Measurements from ENCODE around the gene SYNJ2.
A peak's percentile ranks its signal among the peaks of the same experiment; 100 is the strongest.

Gene SYNJ2

DNA sequence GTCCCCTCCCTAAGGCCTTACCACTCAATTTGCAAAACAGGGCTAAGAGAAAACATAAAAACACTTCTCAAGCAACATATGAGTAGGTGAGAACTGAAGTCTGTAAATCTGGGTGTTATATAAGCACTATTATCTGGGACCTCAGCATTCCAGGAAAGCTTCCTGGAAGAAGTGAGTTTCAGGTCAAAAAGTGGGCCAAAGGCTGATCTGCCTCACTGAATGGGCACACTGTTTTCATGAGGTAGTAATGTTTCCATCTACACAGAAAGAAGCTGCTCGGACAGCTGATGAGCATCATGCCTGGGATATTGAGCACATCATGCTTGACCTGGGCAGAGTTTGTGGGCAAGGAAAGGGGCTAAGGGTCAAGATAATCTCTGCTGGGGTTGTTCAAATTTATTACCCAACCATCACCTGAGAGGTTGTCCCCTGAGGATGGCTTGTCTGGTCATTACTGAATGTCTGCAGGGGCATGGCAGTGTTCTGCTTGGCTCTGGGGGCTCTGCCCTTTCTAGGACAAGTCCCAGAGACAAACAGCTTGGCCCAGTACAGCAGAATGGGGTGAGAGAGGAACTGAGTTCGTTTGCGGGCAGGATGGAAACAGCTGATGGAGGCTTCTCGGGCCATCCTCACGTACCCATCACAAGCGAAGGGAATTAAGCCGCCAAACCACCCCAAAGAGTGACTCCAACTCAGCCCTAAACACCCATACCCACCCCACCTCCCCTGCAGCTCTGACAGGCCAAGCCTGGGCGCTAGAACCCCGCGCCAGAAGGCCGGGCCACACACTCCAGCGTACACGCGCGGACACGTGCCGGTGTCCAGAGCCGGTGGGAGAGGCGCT lies 1.2 kb upstream of the SYNJ2 start:
- no peak for DNase-seq

DNA sequence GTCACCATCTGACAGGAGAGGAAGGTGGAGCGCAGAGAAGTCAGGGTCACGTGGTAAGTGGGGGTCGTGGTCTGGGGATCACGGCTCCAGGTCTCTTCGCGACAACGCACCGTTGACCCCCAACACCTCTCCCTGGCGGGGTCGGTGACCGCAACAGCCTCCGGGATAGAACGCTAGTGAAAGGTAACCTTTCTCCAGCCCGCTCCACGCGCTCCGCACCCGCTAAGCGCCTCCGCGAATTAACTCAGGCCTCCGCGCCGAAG lies 600 bp upstream of the SYNJ2 start:
- no peak for DNase-seq

DNA sequence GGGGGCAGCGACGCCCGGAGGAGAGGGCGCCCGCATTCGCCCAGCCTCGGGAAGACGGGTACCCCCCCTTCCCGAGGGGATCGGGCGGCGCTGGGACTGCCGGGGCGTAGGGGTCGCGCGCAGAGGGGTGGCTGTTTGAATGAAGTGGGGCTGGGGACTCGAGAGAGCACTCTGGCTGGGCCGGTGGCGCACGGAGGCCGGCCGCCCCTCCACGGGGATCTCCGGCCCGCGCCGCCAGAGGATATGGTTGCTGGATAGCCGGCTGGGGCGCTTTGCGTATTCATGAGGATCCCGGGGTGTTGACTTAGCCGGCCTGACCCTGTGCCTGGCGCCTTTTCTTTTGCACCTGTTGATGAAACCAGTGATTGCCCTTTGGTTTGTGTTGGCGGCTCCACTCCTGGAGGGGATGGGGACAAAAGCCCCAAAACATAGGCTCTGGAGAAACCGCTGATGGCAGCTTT lies 469 bp downstream of the SYNJ2 start:
- DNase-seq = no peak

DNA sequence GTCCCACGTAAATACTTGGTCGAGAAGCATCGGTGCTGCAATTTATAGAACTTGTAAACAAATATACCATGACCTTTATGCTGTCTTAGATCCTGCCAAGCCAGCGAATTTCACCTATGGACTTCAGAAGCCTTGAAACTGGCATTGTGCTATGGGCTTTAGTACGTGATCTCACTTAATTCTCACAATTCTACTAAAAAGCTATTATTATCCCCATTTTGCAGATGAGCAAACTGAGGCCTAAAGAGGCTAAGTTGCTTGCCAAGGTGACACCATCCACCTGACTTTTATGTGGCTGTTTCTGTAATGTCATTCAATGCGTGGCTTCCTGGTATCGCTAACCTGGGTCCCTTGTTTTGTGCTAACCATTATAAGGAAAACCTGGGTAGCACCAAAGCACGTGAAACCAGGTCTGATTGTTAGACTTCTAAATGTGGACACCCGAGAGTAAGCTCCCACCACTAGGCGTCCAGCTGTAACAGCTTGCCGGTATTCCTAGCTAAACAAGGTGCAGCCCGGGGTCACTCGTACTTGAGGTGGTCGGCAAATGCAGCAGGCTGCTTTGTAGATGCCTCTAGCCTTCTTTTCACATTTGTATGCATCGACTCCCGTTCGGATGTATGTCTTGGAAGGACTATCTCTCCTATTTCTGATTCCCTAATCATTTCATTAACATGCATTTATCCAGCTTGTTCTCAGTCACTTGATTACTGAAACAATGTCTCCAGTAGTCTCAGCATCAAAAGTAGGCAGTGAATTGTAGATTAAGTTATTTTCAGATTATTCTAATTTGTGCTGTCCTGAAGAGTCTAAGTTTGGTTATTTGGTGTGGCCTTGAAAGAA lies 1.1 kb downstream of the SYNJ2 start:
- DNase-seq = no peak

DNA sequence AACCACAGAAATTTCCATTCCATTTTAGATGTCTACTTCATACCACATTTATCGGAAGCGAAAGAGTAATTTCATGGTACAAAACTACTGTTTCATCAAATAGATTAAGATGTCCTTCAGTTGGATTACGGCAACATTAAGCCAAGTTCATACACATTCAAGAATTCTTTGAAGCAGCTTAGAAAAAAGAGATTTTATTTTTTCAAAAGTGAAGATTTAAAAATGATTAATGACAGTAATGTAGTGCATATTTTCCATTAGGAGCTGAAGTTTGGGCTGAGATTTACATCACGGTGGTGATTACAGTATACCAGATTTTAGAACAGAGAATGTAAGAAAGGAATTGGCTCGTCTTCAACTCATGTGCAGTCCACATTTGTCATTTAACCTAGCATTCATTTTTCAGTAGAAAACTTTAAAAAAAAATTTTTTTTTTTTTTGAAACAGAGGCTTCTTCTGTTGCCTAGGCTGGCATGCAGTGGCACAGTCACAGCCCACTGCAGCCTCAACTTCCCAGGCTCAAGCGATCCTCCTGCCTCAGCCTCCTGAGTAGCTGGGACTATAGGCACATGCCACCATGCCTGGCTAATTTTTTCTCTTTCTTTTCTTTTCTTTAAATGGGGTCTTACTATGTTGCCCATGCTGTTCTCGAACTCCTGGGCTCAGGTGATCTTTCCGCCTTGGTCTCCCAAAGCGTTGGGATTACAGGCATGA lies 1.9 kb downstream of the SYNJ2 start:
- no peak for DNase-seq

DNA sequence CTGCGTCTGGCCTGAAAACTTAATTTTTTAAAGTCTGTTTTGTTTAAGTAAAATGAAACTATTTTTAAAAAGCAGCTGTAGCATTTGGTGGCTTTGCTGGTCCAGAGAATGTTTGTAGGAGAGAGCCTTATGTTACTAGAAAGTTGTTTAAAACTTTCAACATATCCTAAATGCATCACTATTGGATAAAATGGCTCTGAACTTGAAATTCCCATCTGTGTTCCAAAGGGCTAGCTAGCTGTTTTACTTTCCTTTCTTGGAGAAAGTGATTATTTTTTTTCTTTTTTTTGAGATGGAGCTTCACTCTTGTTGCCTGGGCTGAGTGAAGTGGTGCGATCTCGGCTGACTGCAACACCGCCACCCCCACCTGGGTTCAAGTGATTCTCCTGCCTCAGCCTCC lies 2.5 kb downstream of the SYNJ2 start:
- DNase-seq = no peak

DNA sequence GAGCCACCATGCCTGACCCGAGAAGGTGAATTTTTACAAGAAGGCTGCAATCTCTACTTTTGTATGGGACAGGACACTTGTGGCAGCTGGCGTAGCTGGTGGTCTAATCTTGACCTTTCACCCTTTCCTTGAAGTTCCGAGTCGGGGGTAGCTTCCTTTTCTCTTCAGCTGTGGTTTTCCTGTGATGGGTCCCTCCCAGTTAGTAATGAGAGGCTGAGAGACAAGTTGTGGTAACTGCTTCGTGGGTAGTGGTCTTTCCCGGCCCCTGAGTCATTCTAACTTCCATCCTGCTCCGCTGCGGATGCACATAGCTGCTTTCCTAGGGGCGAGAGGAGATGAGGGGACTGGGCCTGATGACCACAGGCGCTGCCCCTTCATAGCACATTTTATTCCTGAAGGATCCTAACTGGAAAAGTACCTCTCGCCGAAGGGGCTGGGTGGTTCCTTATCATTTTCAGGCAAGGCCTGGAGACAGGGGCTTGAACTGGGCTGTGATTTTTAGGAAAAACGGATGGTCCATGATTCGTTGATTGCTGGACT lies 3.1 kb downstream of the SYNJ2 start:
- no peak for DNase-seq

DNA sequence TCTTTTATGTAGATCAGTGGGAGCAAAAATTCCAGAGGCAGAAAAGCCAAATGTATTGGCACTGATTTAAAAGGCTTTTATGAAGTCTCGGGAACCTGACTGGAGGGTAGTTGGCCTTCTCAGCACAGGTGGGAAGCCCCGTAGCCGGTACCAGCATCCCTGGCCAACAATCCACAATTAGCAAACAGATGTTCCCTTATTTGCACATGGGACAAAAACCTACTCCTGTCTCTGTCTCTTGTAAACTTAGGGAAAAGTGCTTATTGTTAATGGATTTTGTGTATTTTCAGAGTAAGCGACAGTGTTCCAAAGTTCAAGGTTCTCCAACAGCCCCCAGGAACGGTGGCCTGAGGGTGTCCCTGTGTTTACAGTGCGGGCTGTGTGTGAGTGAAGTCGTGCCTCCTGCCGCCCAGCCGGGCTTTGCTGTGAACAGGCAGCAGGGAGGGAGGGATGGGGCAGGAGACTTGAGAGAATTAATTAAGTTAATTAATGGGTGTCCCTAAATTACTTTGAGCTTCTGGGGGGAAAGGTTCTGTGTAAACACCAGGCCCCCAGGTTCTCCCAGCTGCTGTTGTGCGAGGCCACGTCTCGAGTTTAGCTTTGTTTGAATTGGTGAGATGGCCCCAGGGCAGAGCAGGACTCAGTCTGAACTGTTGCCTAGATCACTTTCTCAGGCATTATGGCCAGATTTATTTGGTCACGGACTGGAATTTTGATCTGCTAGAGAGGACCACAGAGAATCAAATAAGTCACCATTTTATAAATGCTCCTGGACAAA lies 3.9 kb downstream of the SYNJ2 start:
- DNase-seq = no peak

DNA sequence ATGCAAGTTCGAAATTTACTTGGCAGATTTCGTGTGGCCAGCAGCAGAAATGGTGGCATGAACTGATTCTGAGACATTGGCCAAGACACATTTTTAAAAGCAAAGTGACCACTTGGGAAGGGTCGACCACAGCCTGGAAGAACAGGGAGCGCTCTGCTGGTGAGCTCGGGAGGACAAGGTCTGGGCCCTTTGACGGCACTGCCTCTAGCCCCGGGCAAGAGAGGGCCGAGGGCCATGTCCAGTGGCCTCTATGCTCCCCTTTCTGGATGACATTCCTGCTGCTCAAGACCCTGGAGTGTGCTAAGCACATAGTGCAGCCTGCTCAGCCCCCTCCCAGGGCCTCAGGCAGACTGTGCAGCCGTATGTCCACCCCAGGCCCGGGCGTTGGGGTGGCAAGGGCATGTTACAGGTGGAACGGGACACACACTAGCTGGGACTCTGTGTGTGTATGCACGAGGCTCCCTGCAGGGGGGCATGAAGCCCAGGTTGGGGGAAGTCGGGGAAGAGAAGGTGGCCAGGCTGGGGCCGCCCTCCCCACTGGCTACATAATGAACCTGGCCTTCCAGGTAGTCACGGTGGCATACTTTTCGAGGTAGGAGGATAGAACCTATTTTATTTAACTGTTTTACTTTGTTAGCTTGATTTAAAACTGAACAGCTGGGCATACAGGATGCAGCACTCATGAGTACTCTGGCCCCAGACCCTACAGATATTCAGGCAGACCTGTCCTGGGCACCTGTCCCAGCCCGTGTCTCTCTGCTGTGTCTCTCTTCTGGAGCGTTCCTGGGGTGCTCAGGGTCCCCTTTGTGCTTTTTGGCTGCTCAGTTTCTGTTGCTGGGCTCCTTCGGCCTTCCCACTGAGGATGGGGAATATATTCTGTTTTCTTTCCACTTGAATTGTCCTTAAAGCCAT lies 6.4 kb downstream of the SYNJ2 start:
- no peak for DNase-seq

DNA sequence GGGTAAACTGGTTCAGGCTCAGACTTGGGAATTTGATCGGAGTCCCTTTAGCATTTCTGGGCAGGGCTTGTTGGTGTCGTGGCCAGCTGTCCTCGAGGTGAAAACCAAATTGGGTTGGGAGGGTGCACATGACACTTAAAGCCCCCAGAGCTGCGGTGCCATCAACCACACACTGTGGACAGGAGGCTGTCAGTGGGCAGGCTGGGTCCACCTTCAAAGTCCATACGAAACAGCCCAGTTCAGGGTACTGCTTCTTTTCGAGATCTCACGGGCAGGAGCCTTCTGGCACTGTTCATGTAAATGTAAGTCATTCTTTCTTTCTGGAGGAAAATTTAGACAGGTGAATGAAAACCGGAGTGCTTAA lies 7.0 kb downstream of the SYNJ2 start:
- DNase-seq = no peak

DNA sequence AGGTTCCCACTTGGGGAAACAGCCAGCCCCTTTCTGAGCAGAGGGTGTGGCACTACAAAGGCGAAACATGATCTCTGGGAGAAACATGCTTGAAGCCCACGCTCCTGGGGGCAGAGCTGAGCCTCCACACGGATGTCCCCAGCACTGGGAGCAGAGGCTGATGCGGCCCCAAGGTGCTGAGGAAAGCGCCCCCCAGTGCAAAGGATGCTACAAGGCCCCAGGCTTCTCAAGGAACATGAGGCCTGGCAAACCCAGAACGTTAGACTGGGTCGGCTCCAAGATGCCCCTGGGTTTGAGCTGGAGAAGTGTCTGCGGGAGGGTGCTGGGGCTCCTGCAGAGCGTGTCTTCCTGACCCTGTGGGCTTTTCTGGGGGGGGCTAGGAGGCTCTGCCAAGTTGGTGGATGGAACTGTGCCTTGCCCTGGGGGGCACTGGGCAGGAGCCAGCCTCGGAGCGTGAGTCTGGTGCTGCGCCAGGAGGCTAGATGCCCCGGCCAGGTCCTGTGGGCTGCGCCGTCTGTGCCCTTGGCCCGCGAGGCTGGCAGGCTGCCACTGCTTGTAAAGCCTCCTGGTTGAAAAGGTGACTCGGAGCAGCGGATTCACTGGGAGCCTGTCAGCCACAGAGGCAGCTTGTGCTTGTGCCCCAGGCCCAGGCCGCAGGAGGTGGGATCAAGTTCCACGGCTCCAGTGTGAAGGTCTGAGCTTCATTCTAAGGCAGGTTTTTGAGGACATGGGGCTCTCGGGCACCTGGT lies 8.1 kb downstream of the SYNJ2 start:
- peak; percentile 71 to 86 for DNase-seq

DNA sequence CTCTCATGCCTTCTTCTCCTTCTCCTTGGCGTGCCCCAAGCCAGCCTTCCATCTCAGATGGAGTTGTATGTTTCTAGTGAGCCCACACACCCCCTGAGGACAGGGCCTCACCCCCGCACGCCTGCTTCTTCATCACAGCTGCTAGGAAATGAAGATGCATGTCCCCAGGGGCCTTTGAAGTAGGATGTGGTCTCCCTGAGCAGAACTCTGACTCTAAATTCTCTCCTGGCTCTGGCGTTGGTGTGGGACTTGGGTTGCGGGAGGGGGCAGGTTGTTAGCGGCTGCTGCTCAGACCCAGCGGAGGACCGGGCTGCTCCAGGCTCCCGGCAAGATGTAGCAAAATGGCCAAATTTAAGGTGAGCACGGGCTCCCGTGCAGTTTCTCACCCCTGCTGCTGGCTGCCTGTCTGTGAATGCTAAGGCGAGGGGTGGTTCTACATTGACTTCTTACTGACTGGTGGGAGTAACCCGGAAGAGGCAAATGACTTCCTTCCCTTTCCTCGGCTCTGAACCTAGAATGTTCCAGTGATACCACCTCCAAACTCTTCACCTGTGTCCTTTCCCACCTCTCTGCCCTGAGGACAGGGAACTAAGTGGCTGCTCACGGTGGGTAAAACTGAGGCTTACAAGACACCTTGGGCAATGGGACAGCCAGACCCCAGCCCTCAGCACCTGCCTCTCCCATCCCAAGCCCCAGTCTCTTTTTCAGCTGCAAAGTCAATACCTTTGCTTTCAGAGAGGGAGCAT lies 8.8 kb downstream of the SYNJ2 start:
- no peak for DNase-seq

DNA sequence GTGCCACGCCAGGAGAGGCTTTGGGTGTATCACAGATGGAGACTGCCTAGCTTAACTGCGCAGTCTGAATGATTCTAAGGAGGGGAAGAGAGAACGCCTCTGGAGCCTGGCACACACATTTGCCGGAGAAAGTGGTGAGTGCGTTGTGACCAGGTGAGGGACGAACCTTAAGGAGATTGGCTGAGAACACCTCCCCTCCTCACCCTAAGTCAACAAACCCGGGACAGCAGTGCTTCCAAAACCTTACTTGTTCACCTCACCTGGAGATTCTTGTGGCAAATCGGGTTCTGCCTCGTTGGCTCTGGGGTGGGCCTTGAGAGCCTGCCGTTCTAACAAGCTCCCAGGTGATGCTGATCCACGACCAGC lies 9.4 kb downstream of the SYNJ2 start:
- DNase-seq = no peak

DNA sequence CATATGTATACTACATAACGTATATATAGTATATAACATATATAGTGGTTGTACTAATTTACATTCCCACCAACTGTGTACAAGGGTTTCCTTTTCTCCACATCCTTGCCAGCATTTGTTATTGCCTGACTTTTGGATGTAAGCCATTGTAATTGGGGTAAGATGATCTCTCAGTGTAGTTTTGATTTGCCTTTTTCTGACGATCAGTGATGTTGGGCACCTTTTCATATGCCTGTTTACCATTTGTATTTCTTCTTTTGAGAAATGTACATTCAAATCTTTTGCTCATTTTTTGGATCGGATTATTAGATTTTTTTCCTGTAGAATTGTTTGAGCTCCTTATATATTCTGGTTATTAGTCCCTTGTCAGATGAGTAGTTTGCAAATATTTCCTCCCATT lies 11.4 kb downstream of the SYNJ2 start:
- no peak for DNase-seq

DNA sequence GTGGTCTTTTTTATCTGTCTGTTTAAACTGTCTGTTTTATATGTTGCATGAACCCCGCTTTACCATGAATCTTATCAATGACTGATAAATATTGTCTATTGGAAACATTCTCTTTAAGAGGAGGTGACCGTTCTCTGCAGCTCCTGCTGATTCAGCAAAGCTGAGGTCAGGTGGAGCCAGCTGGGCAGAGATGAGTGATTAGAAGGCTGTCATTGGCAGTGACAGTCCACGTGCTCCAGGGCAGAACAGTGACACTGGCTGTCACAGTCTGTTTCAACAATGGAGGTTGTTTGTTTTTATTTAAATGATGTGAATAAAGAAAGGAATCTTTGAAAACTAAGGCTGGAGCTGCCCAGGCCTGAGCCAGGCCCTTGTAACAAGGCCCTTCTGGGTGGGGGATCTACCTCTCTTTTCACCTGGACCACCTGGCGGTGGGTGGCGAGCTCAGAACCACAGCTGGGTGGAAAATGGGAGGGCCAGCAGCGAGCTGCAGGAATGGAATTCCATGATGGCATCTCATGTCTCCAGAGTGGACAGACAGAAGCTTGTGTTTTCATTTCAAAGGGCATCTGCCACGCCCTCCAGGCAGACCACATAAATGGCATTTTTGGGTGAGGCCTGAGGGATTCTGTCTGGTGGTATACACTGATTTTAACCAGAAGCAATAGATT lies 12.6 kb downstream of the SYNJ2 start:
- no peak for DNase-seq

DNA sequence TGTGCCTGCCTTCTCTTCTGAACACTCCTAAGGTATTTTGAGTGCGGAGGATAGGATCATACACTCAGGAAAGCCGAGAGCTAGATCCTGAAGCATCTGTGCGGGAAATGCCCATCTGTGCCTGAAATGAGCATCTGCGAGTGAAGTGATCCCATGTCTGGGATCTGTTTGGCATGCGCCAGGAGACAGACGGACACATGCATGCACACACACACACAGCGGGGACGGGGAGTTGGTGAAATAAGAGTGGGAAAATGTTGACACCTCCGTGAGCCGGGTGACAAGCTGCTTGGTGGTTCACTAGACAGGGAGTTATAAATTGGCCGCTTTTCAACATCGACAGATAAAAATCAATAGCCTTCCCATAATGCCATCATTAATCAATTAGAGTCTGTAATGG lies 13.8 kb downstream of the SYNJ2 start:
- no peak for DNase-seq

DNA sequence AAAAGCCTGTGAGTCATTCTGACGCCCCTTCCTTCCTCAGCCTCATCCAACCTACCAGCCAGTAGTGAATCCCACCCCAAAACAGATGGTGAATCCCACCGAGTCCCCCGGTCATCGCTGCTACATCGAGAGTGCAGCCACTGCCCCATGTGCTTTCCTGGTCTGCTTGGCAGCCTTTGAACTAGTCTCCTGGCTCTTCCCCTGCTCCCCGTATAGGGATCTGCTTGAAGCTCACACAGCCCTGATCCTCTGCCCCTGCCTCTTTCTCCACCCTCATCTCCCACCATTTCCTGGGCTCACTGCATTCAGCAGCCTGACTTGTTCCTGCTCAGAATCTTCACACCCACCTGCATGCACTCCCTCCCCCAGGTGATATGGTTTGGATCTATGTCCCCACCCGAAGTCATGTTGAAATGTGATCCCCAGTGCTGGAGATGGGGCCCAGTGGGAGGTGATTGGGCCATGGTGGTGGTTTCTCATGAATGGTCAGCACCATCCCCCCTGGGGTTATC lies 14.6 kb downstream of the SYNJ2 start:
- DNase-seq = no peak

DNA sequence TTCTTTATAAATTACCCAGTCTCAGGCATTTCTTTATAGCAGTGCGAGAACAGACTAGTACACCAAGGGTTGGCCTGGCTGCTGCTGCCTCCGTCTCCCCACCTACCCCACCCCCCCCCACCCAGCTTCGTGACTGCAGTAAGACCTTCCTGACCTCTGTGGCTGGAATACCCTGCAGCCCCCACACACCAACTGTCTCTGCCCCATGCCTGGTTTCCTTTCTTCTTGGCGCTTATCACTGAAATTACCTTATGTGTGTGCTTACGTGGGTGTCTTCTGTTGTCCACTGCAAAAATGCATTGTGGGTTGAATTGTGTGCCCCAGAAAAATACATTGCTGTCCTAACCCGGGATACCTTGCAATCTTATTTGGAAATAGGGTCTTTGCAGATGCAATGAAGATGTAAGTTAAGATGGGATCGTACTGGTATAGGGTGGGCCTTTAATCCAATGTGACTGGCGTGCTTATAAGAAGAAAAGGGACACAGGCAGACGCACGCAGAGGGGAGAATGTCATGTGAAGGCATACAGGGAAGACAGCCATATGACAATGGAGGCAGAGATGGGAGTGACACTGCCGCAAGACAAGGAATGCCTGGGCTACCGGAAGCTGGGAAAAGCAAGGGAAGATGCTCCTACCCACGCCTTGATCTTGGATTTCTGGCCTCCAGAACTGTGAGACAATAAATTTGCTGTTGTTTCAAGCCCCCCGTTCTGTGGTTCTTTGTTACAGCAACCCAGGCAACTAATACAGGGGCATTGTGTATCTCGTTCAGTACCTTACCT lies 15.4 kb downstream of the SYNJ2 start:
- no peak for DNase-seq
